Measurements from ENCODE around the gene CNTNAP4. TPM values are rescaled to one million over a fixed set of nuclear protein-coding genes. Genes with fewer than 3 reads are reported as not detected.

The CNTNAP4 gene
- total RNA-seq, 6 experiments from 2014 or later, result not detected

- no peak for TF ChIP-seq CTCF (IDR thresholded peaks at IDR 0.05)
- Mint-ChIP-seq H3K27ac (no peak overlapping the region), H3K4me1 (ENCODE audit: low read depth) (no peaks in the 10 kb centered on the region), H3K36me3 (ENCODE audit: low read depth) (no peaks in the 10 kb centered on the region), H3K4me3 (no peak overlapping the region), H3K27me3 (ENCODE audit: insufficient read depth) (peaks cover 1% of the 10 kb centered on the region; the same call in 1 of the 2 replicates), H3K9me3 (peaks cover 44% of the 10 kb centered on the region)
- DNase-seq, result no peak
Measured at GRCh38 chr16:76376988-76377387, 99.8 kb downstream of the CNTNAP4 start.

GRCh38 chr16:76378020-76378419 lies 100.8 kb downstream of the CNTNAP4 start:
- Mint-ChIP-seq H3K27ac (no peak overlapping the region), H3K27me3 (ENCODE audit: insufficient read depth) (peaks cover 1% of the 10 kb centered on the region; the same call in 1 of the 2 replicates), H3K4me1 (ENCODE audit: low read depth) (no peaks in the 10 kb centered on the region), H3K36me3 (ENCODE audit: low read depth) (no peaks in the 10 kb centered on the region), H3K9me3 (peaks cover 44% of the 10 kb centered on the region), H3K4me3 (no peak overlapping the region)
- DNase-seq, result no peak
- no peak for TF ChIP-seq CTCF (IDR thresholded peaks at IDR 0.05)

- no peak for TF ChIP-seq CTCF (IDR thresholded peaks at IDR 0.05)
- no peak overlapping the region for H3K27ac Mint-ChIP-seq
- peaks cover 1% of the 10 kb centered on the region; the same call in 1 of the 2 replicates for H3K27me3 Mint-ChIP-seq (ENCODE audit: insufficient read depth)
- no peaks in the 10 kb centered on the region for H3K36me3 Mint-ChIP-seq (ENCODE audit: low read depth)
- no peaks in the 10 kb centered on the region for H3K4me1 Mint-ChIP-seq (ENCODE audit: low read depth)
- DNase-seq, result no peak
- no peak overlapping the region for H3K4me3 Mint-ChIP-seq
- H3K9me3 Mint-ChIP-seq, result peaks cover 41% of the 10 kb centered on the region
Measured at GRCh38 chr16:76381096-76381495, 103.9 kb downstream of the CNTNAP4 start.

DNA sequence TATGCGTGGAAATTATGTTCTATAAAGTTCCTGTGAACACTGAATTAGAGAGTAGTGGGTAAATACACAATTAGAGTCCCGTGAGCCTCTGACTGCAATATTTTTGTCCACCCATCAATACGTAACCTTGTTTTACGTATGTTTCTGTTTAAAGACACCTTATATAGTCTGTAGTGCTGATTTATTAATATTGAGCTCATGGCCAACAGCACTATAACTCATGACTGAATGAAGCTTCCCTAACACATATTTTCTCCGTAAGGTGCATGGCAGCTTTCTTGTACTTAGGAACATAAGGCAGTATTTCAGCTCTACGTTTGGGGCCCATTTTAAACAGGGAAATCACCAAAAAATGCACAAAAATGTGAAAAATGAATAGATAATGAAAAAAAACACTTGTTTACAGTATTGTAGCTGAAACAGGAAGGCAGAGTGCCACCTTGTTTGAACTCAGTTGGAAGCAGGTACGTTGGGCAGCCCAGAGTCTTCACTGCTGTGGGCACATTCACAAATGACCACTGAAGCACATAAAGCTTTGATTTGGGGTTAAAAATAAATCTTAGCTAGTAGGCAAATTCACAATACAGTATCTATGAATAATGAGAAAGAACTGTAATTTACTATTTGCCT lies 108.5 kb downstream of the CNTNAP4 start:
- H3K4me3 Mint-ChIP-seq, result no peak overlapping the region
- no peaks in the 10 kb centered on the region for H3K4me1 Mint-ChIP-seq (ENCODE audit: low read depth)
- TF ChIP-seq CTCF (IDR thresholded peaks at IDR 0.05), result no peak

DNA sequence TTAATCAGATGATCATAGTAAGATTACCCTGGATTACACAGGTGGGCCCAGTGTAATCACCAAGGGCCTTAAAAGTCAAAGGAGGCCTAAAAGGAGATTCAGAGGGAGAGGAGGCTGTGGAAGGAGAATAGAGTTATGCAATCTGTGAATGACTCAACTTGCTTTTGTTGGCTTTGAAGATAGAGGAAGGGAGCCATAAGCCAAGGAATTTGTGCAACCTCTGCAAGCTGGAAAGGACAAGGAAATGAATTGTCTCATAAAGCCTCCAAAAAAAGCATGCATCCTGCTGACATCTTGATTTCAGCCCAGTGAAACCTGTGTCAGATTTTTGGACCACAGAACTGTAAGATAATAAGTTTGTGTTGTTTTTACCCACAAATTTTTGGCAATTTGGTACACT lies 109.6 kb downstream of the CNTNAP4 start:
- Mint-ChIP-seq H3K4me3 (no peak overlapping the region), H3K4me1 (ENCODE audit: low read depth) (no peaks in the 10 kb centered on the region), H3K9me3 (peaks cover 16% of the 10 kb centered on the region), H3K27ac (no peak overlapping the region), H3K27me3 (ENCODE audit: insufficient read depth) (no peaks in the 10 kb centered on the region), H3K36me3 (ENCODE audit: low read depth) (no peaks in the 10 kb centered on the region)
- no peak for TF ChIP-seq CTCF (IDR thresholded peaks at IDR 0.05)
- no peak for DNase-seq

More for the DNA sequence above, 108.5 kb downstream of the CNTNAP4 start:
- no peaks in the 10 kb centered on the region for H3K36me3 Mint-ChIP-seq (ENCODE audit: low read depth)
- no peak overlapping the region for H3K27ac Mint-ChIP-seq
- no peak for DNase-seq
- H3K9me3 Mint-ChIP-seq, result peaks cover 16% of the 10 kb centered on the region
- no peaks in the 10 kb centered on the region for H3K27me3 Mint-ChIP-seq (ENCODE audit: insufficient read depth)

Measured in HFFc6 (cell line).